ENCODE measurements around the gene UNC80. TPM values are rescaled to one million over a fixed set of nuclear protein-coding genes. Genes with fewer than 3 reads are reported as not detected.

The UNC80 gene
- polyA plus RNA-seq, 1 donor from 2014 or later, result 10.4 TPM

GRCh38 chr2:209726311-209726710 is 45.3 kb upstream of the UNC80 start:
- Histone ChIP-seq H4K20me1 (ENCODE audit: insufficient read depth) (no peaks in the 10 kb centered on the region), H3K79me2 (replicated peaks; ENCODE audit: insufficient read depth, low read length) (peaks cover 4% of the 10 kb centered on the region), H3K36me3 (ENCODE audit: insufficient read depth, low read length) (peaks cover 43% of the 10 kb centered on the region), H3K4me2 (ENCODE audit: low read length) (no peak overlapping the region), H3K27me3 (ENCODE audit: insufficient read depth, low read depth, low read length) (no peaks in the 10 kb centered on the region), H3K9ac (ENCODE audit: low read length) (no peak overlapping the region), H3F3A (ENCODE audit: insufficient read depth, low read length, poor library complexity, severe bottlenecking) (no peaks in the 10 kb centered on the region), H3K9me2 (ENCODE audit: insufficient read depth, low read length) (no peaks in the 10 kb centered on the region), H2AFZ (ENCODE audit: low read depth, low read length) (no peak overlapping the region), H3K4me3 (ENCODE audit: low read length) (no peak overlapping the region), H3K27ac (ENCODE audit: low read length) (no peak overlapping the region), H3K9me3 (ENCODE audit: low read length) (no peaks in the 10 kb centered on the region)
- TF ChIP-seq REST (IDR thresholded peaks at IDR 0.05; ENCODE audit: borderline replicate concordance), result no peak
- no peak for TF ChIP-seq MXI1 (conservative IDR thresholded peaks at IDR 0.05; ENCODE audit: poor library complexity, severe bottlenecking)
- no peak for TF ChIP-seq POLR2AphosphoS5 (IDR thresholded peaks at IDR 0.05)
- TF ChIP-seq SMC3 (conservative IDR thresholded peaks at IDR 0.05; ENCODE audit: poor library complexity), result no peak
- TF ChIP-seq RAD21 (conservative IDR thresholded peaks at IDR 0.05), result no peak
- no peak for TF ChIP-seq CTCF (IDR thresholded peaks at IDR 0.05; ENCODE audit: poor library complexity, severe bottlenecking)
- TF ChIP-seq EZH2 (IDR thresholded peaks at IDR 0.05; ENCODE audit: borderline replicate concordance, insufficient read depth, low read length, poor library complexity, severe bottlenecking), result no peak

- no peaks in the 10 kb centered on the region for H4K20me1 ChIP-seq (ENCODE audit: insufficient read depth)
- peaks cover 47% of the 10 kb centered on the region for H3K36me3 ChIP-seq (ENCODE audit: insufficient read depth, low read length)
- H3F3A ChIP-seq (ENCODE audit: insufficient read depth, low read length, poor library complexity, severe bottlenecking), result no peaks in the 10 kb centered on the region
- H3K4me3 ChIP-seq (ENCODE audit: low read length), result no peak overlapping the region
- H3K4me2 ChIP-seq (ENCODE audit: low read length), result no peak overlapping the region
- H3K9me3 ChIP-seq (ENCODE audit: low read length), result no peaks in the 10 kb centered on the region
- H2AFZ ChIP-seq (ENCODE audit: low read depth, low read length), result no peak overlapping the region
- H3K9me2 ChIP-seq (ENCODE audit: insufficient read depth, low read length), result no peaks in the 10 kb centered on the region
- H3K27me3 ChIP-seq (ENCODE audit: insufficient read depth, low read depth, low read length), result no peaks in the 10 kb centered on the region
- H3K27ac ChIP-seq (ENCODE audit: low read length), result no peak overlapping the region
- no peak overlapping the region for H3K9ac ChIP-seq (ENCODE audit: low read length)
- H3K79me2 ChIP-seq (replicated peaks; ENCODE audit: insufficient read depth, low read length), result no peaks in the 10 kb centered on the region
- no peak for TF ChIP-seq TAF1 (IDR thresholded peaks at IDR 0.05; ENCODE audit: low read depth)
- no peak for TF ChIP-seq POLR2AphosphoS5 (IDR thresholded peaks at IDR 0.05)
- no peak for TF ChIP-seq RAD21 (conservative IDR thresholded peaks at IDR 0.05)
- TF ChIP-seq EZH2 (IDR thresholded peaks at IDR 0.05; ENCODE audit: borderline replicate concordance, insufficient read depth, low read length, poor library complexity, severe bottlenecking), result no peak
- TF ChIP-seq MXI1 (conservative IDR thresholded peaks at IDR 0.05; ENCODE audit: poor library complexity, severe bottlenecking), result no peak
- no peak for TF ChIP-seq CTCF (IDR thresholded peaks at IDR 0.05; ENCODE audit: poor library complexity, severe bottlenecking)
Measured at GRCh38 chr2:209727077-209727476, 44.6 kb upstream of the UNC80 start.
